GM19324 (cell line): ENCODE results near the gene NHERF2.

Experiments
- ATAC-seq: cut with Tn5 transposase; IDR thresholded peaks from one replicate; pipeline ENCODE4 v1.9.1; 2021; ENCODE audit warnings: mild to moderate bottlenecking, moderate library complexity; ENCODE audit not compliant: unreplicated experiment, low FRiP score

The NHERF2 gene

DNA sequence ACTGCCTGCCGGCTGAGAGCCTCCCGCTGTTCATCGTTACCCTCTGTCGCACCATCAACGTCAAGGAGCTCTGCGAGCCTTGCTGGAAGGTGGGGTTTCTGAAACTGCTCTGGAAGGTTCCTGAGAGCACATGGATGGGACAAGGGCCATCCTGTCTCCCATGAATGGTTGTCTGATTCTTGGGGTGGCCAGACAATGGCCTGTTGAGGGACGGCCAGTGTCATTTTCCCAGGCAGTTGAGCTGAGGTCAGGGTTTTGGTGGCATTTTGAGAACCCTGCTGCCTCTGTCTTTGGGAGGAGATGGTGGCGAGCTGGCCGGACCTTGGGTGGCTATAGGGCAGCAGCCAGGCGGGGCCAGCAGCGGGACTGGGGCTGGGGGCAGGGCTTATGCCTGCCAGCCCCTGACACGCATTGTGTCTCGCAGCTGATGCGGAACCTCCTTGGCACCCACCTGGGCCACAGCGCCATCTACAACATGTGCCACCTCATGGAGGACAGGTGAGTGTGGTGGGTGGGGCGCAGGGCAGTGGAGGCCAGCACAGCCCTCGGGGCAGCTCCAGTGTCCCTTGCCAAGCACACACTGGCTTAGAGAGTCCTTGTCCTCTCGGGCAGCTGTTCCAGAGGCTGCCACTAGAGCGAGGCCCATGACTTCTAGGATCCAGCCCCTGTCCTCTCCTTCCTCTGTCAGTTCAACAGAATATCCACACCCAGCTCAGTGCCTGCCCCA is 30.1 kb downstream of the NHERF2 start:
- ATAC-seq, result no peak

DNA sequence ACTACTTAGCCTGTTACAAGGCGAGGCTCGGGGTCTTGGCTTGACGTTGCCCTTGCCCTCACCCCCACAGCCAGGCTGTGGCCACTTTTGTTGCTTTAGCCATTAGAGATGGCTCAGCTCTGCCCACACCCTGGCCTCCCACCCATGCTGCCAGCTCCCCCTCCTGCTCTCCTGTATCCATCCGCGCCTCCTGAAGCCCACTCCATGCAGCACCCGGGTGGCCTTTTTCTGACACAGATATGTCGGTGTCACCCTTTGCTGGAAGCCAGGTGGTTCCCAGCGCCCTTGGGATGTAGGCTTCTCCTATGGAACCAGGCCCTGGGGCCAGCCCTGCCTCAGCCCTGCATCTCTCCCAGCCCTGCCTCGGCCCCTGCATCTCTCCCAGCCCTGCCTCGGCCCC is 30.7 kb downstream of the NHERF2 start:
- no peak for ATAC-seq

DNA sequence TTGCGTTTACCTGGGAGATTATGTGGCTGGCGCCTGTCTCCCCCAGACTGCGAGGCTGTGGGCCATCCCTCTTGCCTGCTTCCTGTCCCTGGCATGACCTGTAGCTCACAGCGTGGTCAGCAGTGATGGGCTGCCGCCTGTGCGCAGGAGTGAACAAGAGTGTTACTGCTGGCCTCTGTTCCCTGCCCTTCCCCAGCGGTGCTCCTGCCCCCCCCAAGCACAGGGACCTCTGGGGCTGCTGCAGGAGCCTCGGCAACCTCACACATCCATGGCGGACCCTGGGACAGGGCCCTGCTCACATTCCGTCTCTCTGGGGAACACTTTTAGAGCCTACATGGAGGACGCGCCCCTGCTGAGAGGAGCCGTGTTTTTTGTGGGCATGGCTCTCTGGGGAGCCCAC is 31.7 kb downstream of the NHERF2 start:
- no peak for ATAC-seq

DNA sequence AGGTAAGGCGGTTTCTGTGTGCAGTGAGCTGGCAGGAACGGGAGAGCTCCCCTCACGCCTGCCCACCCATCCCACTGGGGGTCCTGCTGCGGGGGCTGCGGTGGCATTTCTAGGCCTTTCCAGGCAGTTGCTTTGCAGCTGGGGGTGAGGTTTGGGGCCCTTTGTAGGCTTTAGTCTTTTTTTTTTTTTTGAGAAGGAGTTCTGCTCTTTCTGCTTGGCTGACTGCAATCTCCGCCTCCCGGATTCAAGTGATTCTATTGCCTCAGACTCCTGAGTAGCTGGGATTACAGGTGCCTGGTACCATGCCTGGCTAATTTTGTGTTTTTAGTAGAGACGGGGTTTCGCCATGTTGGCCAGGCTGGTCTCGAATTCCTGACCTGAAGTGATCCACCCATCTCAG is 32.2 kb downstream of the NHERF2 start:
- ATAC-seq, result no peak

DNA sequence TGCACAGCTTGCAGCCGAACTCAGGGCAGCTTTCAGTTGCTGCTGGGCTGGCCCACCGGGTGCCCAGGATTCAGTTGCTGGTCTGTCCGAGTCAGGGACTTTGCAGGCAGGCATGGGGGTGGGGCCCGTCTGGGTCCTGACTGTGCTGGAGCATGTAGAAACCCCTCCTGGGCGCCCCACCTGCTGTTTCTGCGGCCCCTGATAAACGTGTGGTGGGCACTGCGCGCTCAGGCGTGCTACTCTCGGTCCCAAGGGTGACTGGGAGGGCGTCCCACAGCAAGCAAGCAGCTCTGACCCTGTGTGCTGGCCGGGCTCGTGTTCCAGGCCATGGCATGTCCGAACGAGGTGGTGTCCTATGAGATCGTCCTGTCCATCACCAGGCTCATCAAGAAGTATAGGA is 33.6 kb downstream of the NHERF2 start:
- no peak for ATAC-seq

DNA sequence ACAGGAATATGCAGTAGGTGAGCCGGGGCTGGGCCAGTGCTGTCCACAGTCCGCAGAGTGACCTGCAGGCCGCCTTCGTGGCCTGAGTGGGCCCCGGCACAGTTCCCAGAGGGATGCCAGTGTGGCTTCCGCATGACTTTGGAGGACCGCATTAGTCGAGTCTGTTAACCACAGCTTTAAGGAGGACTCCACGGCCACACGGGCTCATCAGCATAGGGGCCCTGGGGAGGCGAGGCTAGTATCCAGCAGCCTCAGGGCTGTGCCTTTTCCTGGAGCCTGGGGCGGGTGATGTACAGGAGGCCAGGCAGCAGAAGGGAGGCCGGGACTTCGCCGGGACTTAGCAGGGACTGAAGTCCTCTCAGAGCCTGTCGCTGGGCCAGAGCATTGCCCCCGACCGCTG is 34.3 kb downstream of the NHERF2 start:
- no peak for ATAC-seq

DNA sequence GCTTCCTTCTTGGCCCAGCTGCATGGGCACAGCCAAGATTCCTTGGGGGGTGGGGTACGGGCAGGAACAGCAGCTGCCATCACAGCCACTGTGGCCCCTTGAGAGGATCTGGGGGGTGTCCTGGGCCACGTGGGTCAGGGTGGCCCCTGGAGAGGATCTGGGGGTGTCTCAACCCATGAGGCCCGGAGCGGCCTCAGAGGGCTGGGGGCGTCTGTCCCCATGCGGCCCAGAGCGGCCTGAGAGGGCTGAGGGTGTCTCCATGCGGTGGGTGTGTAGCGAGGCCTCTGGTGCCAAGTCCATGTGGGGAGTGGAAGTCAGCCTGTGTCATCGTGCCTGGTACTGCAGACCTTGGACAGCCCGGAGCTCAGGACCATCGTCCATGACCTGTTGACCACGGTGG is 34.8 kb downstream of the NHERF2 start:
- no peak for ATAC-seq

DNA sequence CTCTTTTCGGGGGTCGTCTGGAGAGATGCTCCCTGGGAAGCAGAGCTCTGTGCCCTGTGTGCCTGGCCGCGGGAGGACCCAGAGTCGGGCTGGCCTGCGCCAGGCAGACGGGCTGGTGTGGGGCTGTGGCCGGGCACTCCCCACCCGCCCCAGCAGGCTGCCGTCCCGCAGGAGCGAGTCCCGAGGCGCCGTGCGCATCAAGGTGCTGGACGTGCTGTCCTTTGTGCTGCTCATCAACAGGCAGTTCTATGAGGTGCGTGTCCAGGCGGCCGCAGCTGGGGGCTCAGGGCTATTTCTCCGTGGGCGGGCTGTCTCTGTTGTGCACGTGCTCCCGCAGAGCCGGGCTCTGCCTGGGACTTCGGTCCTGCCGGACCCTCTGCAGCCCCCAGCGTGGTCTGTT is 36.1 kb downstream of the NHERF2 start:
- no peak for ATAC-seq

DNA sequence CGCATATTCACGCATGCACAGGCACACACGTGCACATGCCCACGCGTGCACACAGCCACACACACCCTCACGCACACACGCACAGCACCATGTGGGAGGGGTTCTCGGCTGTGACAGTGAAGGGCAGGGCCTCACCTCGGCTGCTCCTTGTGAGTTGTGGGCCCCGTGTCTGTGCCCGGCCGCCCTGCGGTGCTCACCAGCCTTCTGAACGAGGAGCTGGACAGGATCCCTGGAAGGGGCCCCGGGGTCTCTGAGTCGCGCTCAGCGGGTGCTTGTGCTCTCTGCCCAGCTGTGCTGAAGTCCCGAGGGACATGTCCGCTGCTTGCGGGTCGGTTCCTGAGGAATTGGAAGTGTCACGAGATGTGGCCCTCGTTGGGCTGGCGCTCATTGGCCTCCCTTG is 37.2 kb downstream of the NHERF2 start:
- no peak for ATAC-seq

DNA sequence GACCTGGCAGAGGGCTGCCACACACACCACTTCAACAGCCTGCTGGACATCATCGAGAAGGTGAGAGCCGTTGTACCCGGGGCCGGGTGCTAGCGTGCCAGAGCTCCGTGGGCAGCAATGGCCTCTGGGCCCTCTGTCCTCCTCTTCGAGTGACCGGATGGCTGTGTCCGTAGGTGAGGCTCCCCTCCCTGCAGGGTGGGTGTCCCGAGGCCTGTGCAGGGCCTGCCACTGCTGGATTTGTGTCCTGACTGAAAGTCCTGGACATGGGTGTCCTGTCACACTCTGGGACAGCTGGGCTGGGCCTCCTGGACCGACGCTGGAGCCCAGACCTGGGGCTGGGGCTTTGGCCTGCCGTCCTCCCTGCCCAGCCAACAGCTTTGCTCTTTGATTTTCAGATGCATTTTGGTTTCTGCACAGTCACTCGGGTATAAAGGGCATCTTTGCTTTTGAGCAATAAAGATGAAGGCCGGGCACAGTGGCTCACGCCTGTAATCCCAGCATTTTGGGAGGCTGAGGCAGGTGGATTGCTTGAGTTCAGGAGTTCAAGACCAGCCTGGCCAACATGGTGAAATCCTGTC is 37.8 kb downstream of the NHERF2 start:
- ATAC-seq, result no peak

DNA sequence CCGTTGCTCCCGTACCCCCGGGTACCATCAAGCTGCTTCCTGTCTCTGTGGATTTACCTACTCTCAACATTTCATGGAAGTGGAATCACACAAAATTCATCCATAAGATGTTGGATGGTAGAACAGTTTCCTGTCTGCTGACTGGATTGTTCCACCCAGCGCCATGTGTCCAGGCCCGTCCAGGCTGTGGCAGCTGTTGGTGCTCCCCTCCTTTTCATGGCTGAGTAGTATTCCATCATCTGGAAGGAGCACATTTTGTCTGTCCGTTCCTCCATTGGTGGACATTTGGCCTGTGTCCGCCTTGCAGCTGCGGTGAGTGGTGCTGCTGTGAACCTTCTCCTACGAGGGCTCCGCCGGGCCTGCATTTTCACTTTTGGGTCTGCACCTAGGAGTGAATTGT is 39.4 kb downstream of the NHERF2 start:
- no peak for ATAC-seq

DNA sequence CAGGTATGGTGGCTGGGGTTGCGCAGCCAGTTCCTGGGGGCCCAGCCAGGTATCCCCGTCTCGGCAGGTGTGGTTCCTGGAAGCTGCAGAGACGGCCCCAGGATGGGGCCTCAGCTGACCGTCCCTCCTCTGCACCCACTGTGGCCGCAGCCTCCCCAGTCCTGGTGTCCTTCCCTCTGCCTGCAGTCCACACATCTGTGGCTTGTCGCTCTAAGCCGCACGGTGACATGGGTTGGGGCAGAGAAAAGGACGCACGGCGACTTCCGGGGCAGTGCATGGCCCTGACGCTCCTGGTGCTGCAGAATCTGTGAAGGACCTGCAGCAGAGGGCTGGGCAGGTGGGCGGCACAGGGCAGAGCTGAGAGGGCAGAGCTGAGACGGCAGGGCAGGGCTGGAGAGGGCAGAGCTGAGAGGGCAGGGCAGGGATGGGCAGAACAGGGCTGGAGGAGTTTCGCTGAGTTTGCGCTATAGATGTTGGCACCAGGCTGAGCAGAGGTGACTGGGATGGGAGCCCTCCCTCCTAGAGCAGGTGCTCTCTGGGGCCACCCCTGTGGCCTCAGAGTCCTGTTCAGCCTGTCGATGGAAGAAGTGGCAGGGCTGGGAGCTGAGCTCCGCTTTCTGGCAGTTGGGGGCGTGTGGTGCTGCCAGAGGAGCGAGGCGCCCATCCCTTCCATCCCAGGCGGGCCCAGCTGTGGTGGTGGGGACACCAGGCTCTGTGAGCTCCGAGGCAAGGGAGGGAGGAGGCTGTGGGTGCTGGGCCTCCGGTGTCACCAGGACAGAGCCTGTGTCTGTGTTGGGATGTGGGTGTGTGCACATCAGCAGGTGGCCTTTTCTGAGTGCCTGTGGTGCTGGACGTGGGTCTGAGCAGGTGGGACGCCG is 44.1 kb downstream of the NHERF2 start:
- ATAC-seq, result no peak

DNA sequence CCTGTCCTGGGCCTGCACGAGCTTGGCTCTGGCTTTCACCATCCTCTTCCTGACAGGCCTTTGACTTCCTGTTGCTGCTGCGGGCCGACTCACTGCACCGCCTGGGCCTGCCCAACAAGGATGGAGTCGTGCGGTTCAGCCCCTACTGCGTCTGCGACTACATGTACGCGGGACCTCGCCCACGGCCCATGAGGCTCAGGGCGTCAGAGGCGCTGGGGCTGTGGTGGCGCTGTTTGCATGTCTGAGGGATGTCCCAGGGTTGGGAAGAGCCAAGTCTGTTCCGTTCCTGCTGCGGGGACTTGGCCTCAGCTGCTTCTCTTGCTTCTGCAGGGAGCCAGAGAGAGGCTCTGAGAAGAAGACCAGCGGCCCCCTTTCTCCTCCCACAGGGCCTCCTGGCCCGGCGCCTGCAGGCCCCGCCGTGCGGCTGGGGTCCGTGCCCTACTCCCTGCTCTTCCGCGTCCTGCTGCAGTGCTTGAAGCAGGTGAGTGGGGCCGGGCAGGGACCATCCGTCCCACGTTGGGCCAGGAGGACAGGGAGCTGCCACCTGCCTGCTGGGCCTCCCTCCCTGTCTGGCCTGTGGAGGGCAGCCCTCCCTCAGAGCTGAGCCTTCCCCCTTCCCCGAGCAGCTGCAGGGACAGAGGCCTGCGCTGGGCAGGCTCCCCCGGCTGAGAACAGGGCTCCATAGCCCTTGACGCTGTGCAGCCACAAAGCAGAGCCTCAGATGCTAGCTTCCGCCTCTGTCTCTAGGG is 44.9 kb downstream of the NHERF2 start:
- ATAC-seq, result no peak

DNA sequence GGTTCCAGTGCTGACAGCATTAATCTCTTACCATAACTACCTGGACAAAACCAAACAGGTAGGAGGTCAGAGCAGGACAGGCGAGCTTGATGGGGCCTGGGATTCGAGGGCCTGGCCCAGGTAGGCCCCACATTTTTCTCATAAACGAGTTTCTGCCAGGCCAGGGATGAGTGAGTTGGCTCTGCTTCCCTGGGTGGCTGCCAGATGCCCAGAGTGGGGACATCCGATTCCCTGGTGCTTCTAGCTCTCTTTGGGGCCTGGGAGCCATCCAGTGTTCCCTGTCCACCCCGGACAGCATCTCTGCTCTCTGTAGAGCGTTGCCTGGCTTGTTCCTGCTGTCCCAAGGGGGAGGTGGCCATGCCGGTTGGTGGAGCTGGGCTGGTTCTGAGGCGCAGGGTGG is 46.2 kb downstream of the NHERF2 start:
- ATAC-seq, result no peak

DNA sequence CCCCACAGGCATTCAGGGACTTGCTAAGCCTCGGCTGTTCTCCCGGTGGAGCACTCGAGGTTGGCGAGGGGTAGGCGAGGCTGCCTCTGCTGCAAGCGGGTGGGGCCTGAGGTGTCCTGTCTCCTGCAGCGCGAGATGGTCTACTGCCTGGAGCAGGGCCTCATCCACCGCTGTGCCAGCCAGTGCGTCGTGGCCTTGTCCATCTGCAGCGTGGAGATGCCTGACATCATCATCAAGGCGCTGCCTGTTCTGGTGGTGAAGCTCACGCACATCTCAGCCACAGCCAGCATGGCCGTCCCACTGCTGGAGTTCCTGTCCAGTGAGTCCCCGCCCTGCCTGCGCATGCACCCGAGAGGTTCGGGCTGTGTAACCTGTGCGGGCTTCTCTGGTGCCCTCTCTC is 47.4 kb downstream of the NHERF2 start:
- no peak for ATAC-seq

DNA sequence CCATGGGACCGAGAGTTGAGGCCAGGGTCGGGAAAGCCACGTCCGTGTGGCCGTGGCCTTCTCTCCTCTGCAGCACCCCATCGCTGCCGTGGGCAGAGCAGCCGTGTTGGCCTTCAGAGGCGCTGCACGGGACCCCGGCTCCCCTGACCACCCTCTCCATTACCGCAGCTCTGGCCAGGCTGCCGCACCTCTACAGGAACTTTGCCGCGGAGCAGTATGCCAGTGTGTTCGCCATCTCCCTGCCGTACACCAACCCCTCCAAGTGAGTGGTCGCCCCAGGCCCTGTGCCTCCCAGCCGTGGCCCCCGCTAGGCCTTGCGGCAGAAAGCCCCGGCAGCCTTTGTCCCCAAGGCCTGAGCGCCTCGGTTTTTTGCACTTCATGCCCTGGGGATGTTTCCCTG is 48.9 kb downstream of the NHERF2 start:
- no peak for ATAC-seq

DNA sequence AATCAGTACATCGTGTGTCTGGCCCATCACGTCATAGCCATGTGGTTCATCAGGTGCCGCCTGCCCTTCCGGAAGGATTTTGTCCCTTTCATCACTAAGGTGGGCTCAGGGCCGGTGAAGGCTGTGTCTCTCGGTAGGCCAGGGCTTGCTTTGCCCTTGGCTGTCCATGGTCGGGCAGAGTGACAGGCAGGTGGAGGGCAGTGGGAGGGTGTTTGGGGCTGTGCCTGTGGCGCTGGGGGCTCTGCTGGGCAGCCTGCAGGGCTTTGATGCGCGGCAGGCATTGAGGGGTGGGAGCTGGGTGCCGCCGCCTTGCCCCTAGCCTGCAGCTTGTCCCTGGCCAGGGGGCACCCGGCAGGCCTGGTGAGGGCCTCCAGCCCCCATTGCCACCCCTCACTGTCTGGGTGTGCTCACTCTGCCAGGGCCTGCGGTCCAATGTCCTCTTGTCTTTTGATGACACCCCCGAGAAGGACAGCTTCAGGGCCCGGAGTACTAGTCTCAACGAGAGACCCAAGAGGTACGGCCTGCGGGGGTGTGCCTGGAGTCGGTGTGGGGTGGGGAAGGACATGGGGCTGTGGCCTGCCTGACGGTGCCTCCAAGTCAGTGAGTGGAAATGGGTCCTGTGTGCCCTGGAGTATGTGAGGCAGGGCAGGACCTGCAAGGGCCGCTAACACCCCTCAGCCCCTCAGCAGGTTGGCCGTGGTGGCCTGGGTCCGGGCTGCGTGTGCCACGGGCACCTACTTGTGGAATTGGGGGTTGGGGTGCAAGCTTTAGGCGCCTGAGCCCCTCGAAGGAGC is 49.6 kb downstream of the NHERF2 start:
- no peak for ATAC-seq

DNA sequence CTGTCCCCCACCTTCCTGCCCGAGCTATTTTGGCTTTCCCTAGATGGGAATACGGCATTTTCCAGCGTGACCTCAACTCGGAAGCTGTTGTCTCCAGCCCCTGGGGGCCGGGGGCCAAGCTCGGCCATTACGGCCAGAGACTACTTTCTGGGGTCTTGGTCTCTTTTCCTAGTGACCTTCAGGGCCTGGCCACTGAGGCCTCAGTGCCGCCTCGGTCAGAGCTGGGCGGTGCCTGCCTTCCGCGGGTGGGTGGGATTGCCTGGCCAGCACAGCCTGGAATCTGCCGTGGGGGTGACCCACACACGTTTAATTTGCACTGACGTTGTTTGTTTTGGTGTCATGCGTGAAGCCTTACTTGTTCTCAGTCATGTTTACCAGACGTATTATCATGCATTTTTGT is 50.3 kb downstream of the NHERF2 start:
- ATAC-seq, result no peak

DNA sequence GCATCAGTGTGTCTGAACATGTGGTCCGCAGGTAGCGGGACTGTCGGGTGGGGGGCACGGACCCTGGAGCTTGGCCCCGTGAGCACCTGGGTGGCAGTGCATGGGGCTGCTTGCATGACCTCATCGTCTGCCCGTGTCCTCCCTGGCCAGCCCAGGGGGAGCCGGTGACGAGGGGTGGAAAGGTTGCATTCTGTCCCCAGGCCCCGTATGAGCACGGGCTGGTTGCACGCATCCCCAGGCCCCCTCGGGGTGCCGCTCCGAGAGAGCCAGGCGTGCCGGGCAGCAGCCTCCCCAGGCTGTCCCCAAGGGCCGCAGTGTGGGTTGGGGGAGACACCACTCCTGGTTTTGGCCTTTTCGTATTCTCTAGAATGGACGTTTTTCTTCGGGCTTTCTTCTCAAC is 51.0 kb downstream of the NHERF2 start:
- ATAC-seq, result no peak

DNA sequence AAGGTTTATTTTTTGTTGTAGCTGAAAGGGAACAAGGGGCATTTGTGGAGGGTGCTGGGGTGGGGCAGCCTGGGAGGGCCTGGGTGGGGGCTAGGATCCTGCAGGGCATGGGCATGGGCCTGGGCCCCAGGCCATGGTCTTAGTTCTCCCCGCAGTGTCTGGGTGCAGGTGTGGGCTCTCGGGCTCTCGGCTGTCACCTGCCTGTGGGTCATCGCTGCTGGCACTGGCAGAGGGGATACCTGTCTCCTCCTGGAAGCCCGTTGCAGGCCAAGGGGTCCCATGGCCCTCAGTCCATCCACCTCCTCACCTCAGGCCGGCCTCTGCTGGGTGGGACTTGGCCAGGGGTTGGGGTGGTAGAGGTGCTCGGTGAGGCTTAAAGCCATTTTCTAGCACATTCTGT is 51.4 kb downstream of the NHERF2 start:
- ATAC-seq, result no peak
